K562 (cell line): ENCODE data around the gene UCKL1. TPM values are rescaled to one million over a fixed set of nuclear protein-coding genes. Genes with fewer than 3 reads are reported as not detected.

Experiments used
- ASH1L ChIP-seq: fragments of 450-650 bp; IDR thresholded peaks from 2 replicates; pipeline ENCODE4 v1.6.1; 2018; ENCODE audit warnings: borderline replicate concordance, mild to moderate bottlenecking, low read depth; ENCODE audit not compliant: partially characterized antibody
- EHMT2 ChIP-seq: fragments of 450-650 bp; IDR thresholded peaks from 2 replicates; pipeline ENCODE4 v1.6.1; 2018; ENCODE audit warnings: antibody characterized with exemption
- FOXO4 ChIP-seq: fragments of 450-650 bp; formaldehyde crosslinking; IDR thresholded peaks from 2 replicates; pipeline ENCODE4 v1.4.0; 2020; ENCODE audit warnings: mild to moderate bottlenecking, moderate library complexity
- IFI16 ChIP-seq: fragments of 250-450 bp; sonication (Bioruptor Pico); IDR thresholded peaks from 2 replicates; pipeline ENCODE4 v2.1.2; 2022; ENCODE audit warnings: mild to moderate bottlenecking, inconsistent platforms
- JUNB ChIP-seq: fragments of 450-650 bp; formaldehyde crosslinking; conservative IDR thresholded peaks from 2 replicates; pipeline ENCODE4 v1.4.0; 2020; ENCODE audit warnings: mild to moderate bottlenecking
- KAT2B ChIP-seq: IDR thresholded peaks from one replicate; pipeline ENCODE4 v1.6.1; 2012; ENCODE audit warnings: low read depth, mild to moderate bottlenecking, control low read depth, inconsistent platforms, low read length, moderate library complexity
- MYBL2 ChIP-seq, 2 experiments: fragments of 450-650 bp in 1 of 2; sonication (generic) in 1 of 2; formaldehyde crosslinking in 1 of 2; IDR thresholded peaks; 2 replicates each; pipeline versions ENCODE4 v1.6.1 to v1.8.1; 2017 to 2022; ENCODE audit warnings: borderline replicate concordance in 1 of 2, inconsistent platforms in 1 of 2, low read depth in 1 of 2, mild to moderate bottlenecking in 1 of 2, missing genetic modification reagents in 1 of 2, moderate library complexity in 1 of 2
- NFE2L1 ChIP-seq: fragments of 450-650 bp; IDR thresholded peaks from 2 replicates; pipeline ENCODE4 v1.6.1; 2016; ENCODE audit warnings: missing genetic modification characterization, low read depth, mild to moderate bottlenecking, missing compliant biosample characterization, moderate library complexity, borderline replicate concordance
- NR4A1 ChIP-seq, 2 experiments: fragments of 250-450 bp in 1 of 2; fragments of 450-650 bp in 1 of 2; sonication (Bioruptor Pico) in 1 of 2; IDR thresholded peaks; 2 replicates each; pipeline versions ENCODE4 v1.4.0 to v1.6.1; 2016 to 2020; ENCODE audit warnings: mild to moderate bottlenecking in 2 of 2, missing compliant biosample characterization in 1 of 2, missing genetic modification characterization in 1 of 2, moderate library complexity in 1 of 2
- PCBP1 ChIP-seq: fragments of 200-400 bp; formaldehyde crosslinking; IDR thresholded peaks from 2 replicates; pipeline ENCODE4 v1.6.1; 2018; ENCODE audit warnings: mild to moderate bottlenecking, low read depth, low read length; ENCODE audit not compliant: poor library complexity, severe bottlenecking
- PHB2 ChIP-seq: fragments of 450-650 bp; IDR thresholded peaks from 2 replicates; pipeline ENCODE4 v1.6.1; 2017; ENCODE audit warnings: low read depth
- PHF21A ChIP-seq: fragments of 450-650 bp; IDR thresholded peaks from 2 replicates; pipeline ENCODE4 v1.6.1; 2017; ENCODE audit warnings: low read depth, borderline replicate concordance
- PKNOX1 ChIP-seq: fragments of 450-650 bp; IDR thresholded peaks from 2 replicates; pipeline ENCODE4 v1.6.1; 2016
- PRPF4 ChIP-seq: fragments of 200-400 bp; formaldehyde crosslinking; IDR thresholded peaks from one replicate; pipeline ENCODE4 v1.6.1; 2017; ENCODE audit warnings: low read length, low read depth, mild to moderate bottlenecking; ENCODE audit not compliant: insufficient read depth, poor library complexity, severe bottlenecking
- SMARCC2 ChIP-seq: fragments of 450-650 bp; IDR thresholded peaks from 2 replicates; pipeline ENCODE4 v1.6.1; 2017; ENCODE audit warnings: antibody characterized with exemption, moderate library complexity, mild to moderate bottlenecking, low read depth
- STAG1 ChIP-seq: sonication (generic); formaldehyde crosslinking; IDR thresholded peaks from 2 replicates; pipeline ENCODE4 v1.5.0; 2020; ENCODE audit warnings: missing genetic modification reagents, borderline replicate concordance
- TAL1 ChIP-seq: fragments of 450-650 bp; IDR thresholded peaks from 2 replicates; pipeline ENCODE4 v1.6.1; 2016; ENCODE audit warnings: mild to moderate bottlenecking
- ZBTB7A ChIP-seq: IDR thresholded peaks from 2 replicates; pipeline ENCODE4 v1.6.1; 2011; ENCODE audit warnings: low read depth, mild to moderate bottlenecking, low read length, moderate library complexity, borderline replicate concordance; ENCODE audit not compliant: control insufficient read depth
- ZC3H8 ChIP-seq: fragments of 450-650 bp; IDR thresholded peaks from 2 replicates; pipeline ENCODE4 v1.6.1; 2017
- ZFP30 ChIP-seq: fragments of 250-450 bp; sonication (Bioruptor Pico); IDR thresholded peaks from 2 replicates; pipeline ENCODE4 v1.8.0; 2022; ENCODE audit warnings: moderate library complexity, mild to moderate bottlenecking, inconsistent platforms, borderline replicate concordance
- ZNF133 ChIP-seq: fragments of 250-450 bp; sonication (Bioruptor Pico); IDR thresholded peaks from 2 replicates; pipeline ENCODE4 v1.4.0; 2020; ENCODE audit warnings: mild to moderate bottlenecking
- polyA plus RNA-seq, 8 experiments: library from polyadenylated mRNA; depleted of rRNA in 4 of 8; stranded (reverse) in 5 of 8; unstranded in 3 of 8; fragments of >200 nt; fragmentation: Nextera tagmentation in 2 of 8; fragmentation: Illumina TruSeq in 1 of 8; extraction: Ambion mirVana in 2 of 8; extraction: Trizol in 1 of 8; gene quantifications; 2 replicates each; pipeline versions ENCODE4 v1.2.1 to v1.2.3, GENCODE V29; 2011 to 2014; ENCODE audit warnings: inconsistent platforms in 1 of 8, missing spikeins in 1 of 8
- total RNA-seq, 7 experiments: library from RNA; depleted of rRNA in 6 of 7; stranded (reverse); fragments of >200 nt in 6 of 7; fragmentation: Illumina TruSeq in 2 of 7; extraction: Trizol in 2 of 7; gene quantifications; 2 replicates each; pipeline versions ENCODE4 v1.2.1 to v1.2.3, GENCODE V29; 2011 to 2021; ENCODE audit warnings: low replicate concordance in 1 of 7
- TF ChIP-seq, protein P1 (sequence below): IDR thresholded peaks from 2 replicates; pipeline ENCODE4 v1.6.1; 2014; ENCODE audit warnings: antibody characterized with exemption
- TF ChIP-seq, protein P2 (sequence below): fragments of 450-650 bp; IDR thresholded peaks from 2 replicates; pipeline ENCODE4 v1.6.1; 2016; ENCODE audit warnings: antibody characterized with exemption

UCKL1 gene
- total and polyA plus RNA-seq, 9 of the 15 experiments (the other 6 are each of a cell fraction or from before 2014, with no cell fraction given), result 3.1 to 52.8 (median 24.2) TPM

DNA sequence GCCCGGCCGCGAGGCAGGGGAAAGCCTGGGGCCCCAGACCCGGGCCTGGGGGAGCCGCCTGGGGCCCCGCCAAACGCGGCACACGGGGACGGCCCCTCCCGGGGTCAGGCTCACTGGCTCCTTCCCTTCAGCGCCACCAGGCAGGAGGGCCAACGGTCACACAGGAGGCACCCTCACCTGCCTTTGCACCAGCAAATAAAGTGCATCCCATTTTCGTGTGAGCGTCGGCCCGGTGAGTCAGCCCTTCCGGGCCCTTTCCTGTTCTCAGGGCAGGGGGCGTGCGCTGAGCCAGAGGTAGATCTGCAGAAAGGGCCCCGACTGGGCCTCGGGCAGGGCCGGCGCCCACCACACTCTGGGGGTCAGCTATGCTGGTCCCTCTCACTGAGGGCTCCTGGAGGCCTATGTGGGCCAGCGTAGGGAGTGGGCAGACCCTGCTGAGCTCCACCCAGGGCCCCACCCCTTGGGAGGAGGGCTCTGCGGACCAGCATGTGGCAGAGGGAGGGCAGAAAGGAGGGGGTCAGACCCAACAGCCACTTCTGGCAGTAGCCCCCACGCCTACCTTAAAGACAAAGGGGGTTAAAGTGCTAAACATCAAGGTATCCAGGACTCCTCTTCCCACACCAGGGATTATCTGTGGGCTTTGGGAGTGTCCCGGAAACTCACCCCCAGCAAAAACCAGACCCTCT, 931 bp upstream of the UCKL1 start (continued):
- no peak for TF ChIP-seq PKNOX1
- TF ChIP-seq KAT2B, result no peak
- TF ChIP-seq ZC3H8, result no peak
- no peak for TF ChIP-seq PRPF4
- peak; percentile 75; the same call in 1 of the 2 replicates for TF ChIP-seq ZBTB7A
- TF ChIP-seq, protein P1, sequence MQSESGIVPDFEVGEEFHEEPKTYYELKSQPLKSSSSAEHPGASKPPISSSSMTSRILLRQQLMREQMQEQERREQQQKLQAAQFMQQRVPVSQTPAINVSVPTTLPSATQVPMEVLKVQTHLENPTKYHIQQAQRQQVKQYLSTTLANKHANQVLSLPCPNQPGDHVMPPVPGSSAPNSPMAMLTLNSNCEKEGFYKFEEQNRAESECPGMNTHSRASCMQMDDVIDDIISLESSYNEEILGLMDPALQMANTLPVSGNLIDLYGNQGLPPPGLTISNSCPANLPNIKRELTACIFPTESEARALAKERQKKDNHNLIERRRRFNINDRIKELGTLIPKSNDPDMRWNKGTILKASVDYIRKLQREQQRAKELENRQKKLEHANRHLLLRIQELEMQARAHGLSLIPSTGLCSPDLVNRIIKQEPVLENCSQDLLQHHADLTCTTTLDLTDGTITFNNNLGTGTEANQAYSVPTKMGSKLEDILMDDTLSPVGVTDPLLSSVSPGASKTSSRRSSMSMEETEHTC, result no peak
- no peak for TF ChIP-seq STAG1 (CRISPR knock-in tag)
- no peak for TF ChIP-seq ZFP30
- TF ChIP-seq IFI16 (CRISPR knock-in tag), result no peak
- TF ChIP-seq JUNB (CRISPR knock-in tag), result no peak
- TF ChIP-seq EHMT2, result no peak
- no peak for TF ChIP-seq TAL1
- peak; percentile 12 for TF ChIP-seq PCBP1
- TF ChIP-seq ZNF133 (CRISPR knock-in tag), result no peak
- TF ChIP-seq FOXO4 (CRISPR knock-in tag), result no peak
- TF ChIP-seq MYBL2 (IDR thresholded peaks at IDR 0.05; ENCODE audit: low read depth), result no peak
- no peak for TF ChIP-seq MYBL2 (CRISPR knock-in tag; IDR thresholded peaks at IDR 0.05; ENCODE audit: borderline replicate concordance)
- TF ChIP-seq NR4A1 (CRISPR knock-in tag; IDR thresholded peaks at IDR 0.05), result no peak
- no peak for TF ChIP-seq NR4A1 (tag; IDR thresholded peaks at IDR 0.05)
- TF ChIP-seq PHF21A, result no peak
- TF ChIP-seq NFE2L1 (tag), result no peak
- TF ChIP-seq, protein P2, sequence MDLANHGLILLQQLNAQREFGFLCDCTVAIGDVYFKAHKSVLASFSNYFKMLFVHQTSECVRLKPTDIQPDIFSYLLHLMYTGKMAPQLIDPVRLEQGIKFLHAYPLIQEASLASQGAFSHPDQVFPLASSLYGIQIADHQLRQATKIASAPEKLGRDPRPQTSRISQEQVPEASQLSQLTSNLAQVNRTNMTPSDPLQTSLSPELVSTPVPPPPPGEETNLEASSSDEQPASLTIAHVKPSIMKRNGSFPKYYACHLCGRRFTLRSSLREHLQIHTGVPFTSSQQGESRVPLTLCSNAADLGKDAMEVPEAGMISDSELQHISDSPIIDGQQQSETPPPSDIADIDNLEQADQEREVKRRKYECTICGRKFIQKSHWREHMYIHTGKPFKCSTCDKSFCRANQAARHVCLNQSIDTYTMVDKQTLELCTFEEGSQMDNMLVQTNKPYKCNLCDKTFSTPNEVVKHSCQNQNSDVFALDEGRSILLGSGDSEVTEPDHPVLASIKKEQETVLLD, result no peak
- TF ChIP-seq PHB2, result no peak
- TF ChIP-seq ASH1L, result no peak
- TF ChIP-seq SMARCC2, result no peak
